Measurements from ENCODE around the gene AGGF1.

AGGF1 gene

DNA sequence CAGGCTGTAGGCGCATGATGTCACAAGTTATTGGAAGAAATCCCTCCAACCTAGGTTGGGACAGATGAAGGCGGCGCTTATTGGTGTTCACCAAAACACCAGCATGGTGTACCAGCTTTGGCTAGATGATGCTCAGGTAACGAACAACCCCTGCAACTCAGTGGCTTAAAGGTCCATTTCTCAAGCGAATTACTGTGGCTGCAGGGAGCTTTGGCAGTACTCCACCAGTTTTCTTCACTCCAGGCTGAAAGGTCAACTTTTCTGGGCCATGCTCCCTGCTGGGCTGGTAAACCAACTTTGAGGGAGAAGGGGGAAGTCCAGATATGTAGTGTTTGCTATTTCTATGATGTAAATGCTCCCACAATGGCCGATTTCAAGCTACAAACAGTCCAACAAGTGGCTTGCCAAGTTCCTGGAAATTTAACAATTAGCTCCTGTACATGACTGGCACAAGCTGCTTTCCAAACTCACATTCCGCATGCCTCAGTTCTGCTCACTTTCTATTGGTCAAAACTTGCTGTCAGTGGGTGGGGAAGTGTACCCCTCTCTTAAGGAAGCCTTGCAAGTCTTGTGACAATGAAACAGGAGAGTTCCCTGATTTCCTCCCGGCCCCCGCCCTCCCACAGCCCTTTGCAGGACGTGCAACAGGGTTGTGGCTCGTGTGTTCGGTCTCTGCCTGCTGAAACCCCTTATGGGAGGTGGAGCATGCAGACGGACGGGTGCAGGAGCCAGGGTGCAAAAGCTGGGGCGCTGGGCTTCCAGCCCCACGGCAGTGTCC, 57.5 kb downstream of the AGGF1 start:
- Histone ChIP-seq H3K9me3 (ENCODE audit: severe bottlenecking) (no peaks in the 10 kb centered on the region), H3K4me1 (ENCODE audit: insufficient read depth, poor library complexity, severe bottlenecking) (peaks cover 3% of the 10 kb centered on the region), H3K4me3 (ENCODE audit: severe bottlenecking) (peak overlapping the region; percentile 68), H3K27ac (ENCODE audit: poor library complexity, severe bottlenecking) (peak overlapping the region; percentile 49), H3K36me3 (ENCODE audit: low read depth) (no peaks in the 10 kb centered on the region), H3K27me3 (ENCODE audit: insufficient read depth, poor library complexity, severe bottlenecking) (no peaks in the 10 kb centered on the region)
- no peak for DNase-seq (ENCODE audit: low spot score)
- no peak; the same call in 2 of the 3 replicates for ATAC-seq (ENCODE audit: low read depth)
- TF ChIP-seq, protein P1, sequence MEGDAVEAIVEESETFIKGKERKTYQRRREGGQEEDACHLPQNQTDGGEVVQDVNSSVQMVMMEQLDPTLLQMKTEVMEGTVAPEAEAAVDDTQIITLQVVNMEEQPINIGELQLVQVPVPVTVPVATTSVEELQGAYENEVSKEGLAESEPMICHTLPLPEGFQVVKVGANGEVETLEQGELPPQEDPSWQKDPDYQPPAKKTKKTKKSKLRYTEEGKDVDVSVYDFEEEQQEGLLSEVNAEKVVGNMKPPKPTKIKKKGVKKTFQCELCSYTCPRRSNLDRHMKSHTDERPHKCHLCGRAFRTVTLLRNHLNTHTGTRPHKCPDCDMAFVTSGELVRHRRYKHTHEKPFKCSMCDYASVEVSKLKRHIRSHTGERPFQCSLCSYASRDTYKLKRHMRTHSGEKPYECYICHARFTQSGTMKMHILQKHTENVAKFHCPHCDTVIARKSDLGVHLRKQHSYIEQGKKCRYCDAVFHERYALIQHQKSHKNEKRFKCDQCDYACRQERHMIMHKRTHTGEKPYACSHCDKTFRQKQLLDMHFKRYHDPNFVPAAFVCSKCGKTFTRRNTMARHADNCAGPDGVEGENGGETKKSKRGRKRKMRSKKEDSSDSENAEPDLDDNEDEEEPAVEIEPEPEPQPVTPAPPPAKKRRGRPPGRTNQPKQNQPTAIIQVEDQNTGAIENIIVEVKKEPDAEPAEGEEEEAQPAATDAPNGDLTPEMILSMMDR (IDR thresholded peaks at IDR 0.05; ENCODE audit: poor library complexity, severe bottlenecking): no peak

DNA sequence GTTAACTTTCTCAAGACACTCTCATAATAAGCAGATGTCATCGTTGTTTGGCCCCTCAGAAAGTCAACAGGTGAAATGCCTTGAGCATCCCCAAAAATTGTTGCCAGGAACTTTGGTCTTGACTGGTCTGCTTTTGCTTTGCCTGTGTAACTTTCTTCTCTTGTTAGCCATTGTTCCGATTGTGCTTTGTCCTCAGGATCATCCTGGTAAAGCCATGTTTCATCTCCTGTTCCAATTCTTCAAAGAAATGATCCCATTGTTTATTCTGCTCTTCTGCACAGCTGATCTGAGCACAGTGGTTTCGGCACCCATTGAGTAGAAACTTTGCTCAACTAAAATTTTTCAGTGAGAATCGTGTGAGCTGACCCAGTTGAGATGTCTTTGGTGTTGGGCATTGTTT, 65.0 kb downstream of the AGGF1 start:
- ATAC-seq (ENCODE audit: low read depth) (no peak), DNase-seq (ENCODE audit: low spot score) (no peak)
- Histone ChIP-seq H3K27ac (ENCODE audit: poor library complexity, severe bottlenecking) (no peak overlapping the region), H3K4me3 (ENCODE audit: severe bottlenecking) (no peak overlapping the region), H3K36me3 (ENCODE audit: low read depth) (no peaks in the 10 kb centered on the region), H3K27me3 (ENCODE audit: insufficient read depth, poor library complexity, severe bottlenecking) (no peaks in the 10 kb centered on the region), H3K4me1 (ENCODE audit: insufficient read depth, poor library complexity, severe bottlenecking) (no peaks in the 10 kb centered on the region), H3K9me3 (ENCODE audit: severe bottlenecking) (no peaks in the 10 kb centered on the region)
- TF ChIP-seq, protein P1 (IDR thresholded peaks at IDR 0.05; ENCODE audit: poor library complexity, severe bottlenecking): no peak

DNA sequence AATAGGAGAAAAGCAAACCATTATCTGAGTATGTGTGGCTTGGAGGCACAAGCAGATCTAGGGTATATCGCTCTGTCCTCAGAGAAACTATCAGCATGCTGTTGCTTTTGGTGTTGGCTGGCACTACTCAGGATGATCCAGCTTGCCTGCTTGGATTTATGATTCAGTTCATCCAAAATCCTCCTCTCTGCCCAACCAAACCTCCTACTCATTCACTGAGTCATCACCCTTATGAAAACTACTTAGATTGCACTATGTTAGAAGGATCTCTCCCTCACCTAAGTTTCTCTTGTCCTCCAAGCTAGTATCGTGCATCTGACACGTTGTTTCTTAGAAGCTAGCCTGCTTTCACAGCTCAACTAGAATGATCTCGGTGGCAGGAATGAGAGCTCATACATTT, 71.1 kb downstream of the AGGF1 start:
- Histone ChIP-seq H3K9me3 (ENCODE audit: severe bottlenecking) (no peaks in the 10 kb centered on the region), H3K27ac (ENCODE audit: poor library complexity, severe bottlenecking) (no peak overlapping the region), H3K36me3 (ENCODE audit: low read depth) (no peaks in the 10 kb centered on the region), H3K4me1 (ENCODE audit: insufficient read depth, poor library complexity, severe bottlenecking) (no peaks in the 10 kb centered on the region), H3K4me3 (ENCODE audit: severe bottlenecking) (no peak overlapping the region), H3K27me3 (ENCODE audit: insufficient read depth, poor library complexity, severe bottlenecking) (no peaks in the 10 kb centered on the region)
- TF ChIP-seq, protein P1 (IDR thresholded peaks at IDR 0.05; ENCODE audit: poor library complexity, severe bottlenecking): no peak
- ATAC-seq (ENCODE audit: low read depth) (peak; percentile 91), DNase-seq (ENCODE audit: low spot score) (no peak)

DNA sequence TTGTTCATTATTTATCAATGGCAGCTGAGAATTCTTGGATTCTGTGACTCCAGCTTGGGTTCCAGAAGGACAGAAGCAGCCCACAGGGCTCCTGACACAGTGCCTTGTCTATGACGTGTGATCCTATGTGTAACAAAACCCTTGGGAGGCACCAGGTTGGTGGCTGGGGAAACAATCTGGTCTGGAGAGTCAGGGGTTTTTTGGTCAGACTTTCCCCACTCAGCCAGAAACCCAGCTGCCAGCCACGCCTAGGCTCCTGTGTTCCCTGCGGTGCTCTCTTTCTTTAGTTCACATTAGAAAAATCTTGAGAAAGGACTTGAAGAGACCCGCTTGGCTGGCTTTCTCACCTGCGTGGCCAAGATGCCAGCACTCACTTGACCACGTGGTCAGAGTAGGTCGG, 72.3 kb downstream of the AGGF1 start:
- no peak overlapping the region for H3K4me3 ChIP-seq (ENCODE audit: severe bottlenecking)
- TF ChIP-seq, protein P1 (IDR thresholded peaks at IDR 0.05; ENCODE audit: poor library complexity, severe bottlenecking): no peak
- DNase-seq (ENCODE audit: low spot score): no peak
- H3K4me1 ChIP-seq (ENCODE audit: insufficient read depth, poor library complexity, severe bottlenecking): no peaks in the 10 kb centered on the region
- H3K36me3 ChIP-seq (ENCODE audit: low read depth): no peaks in the 10 kb centered on the region
- no peak overlapping the region for H3K27ac ChIP-seq (ENCODE audit: poor library complexity, severe bottlenecking)
- H3K9me3 ChIP-seq (ENCODE audit: severe bottlenecking): no peaks in the 10 kb centered on the region
- ATAC-seq (ENCODE audit: low read depth): no peak
- H3K27me3 ChIP-seq (ENCODE audit: insufficient read depth, poor library complexity, severe bottlenecking): no peaks in the 10 kb centered on the region

DNA sequence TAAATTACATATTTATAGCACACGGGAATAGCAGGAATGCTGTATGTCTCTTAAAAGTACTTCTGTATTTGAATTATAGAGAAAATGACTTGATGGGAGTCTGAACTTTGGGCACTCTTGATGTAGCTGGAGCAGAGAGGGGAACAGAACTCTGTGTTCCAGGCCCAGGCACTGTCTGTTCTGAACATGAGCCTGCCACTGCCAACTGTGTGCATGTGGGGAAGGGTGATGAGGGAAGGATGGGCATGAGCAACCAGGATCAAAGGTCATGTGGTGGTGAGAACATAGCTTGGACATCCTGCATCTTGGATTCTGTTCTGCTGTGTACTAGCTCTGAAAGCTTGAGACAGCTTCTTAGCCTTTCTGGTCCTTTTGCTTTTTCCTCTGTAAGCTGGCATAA, 73.3 kb downstream of the AGGF1 start:
- Histone ChIP-seq H3K4me3 (ENCODE audit: severe bottlenecking) (no peak overlapping the region), H3K27me3 (ENCODE audit: insufficient read depth, poor library complexity, severe bottlenecking) (no peaks in the 10 kb centered on the region), H3K4me1 (ENCODE audit: insufficient read depth, poor library complexity, severe bottlenecking) (no peaks in the 10 kb centered on the region), H3K27ac (ENCODE audit: poor library complexity, severe bottlenecking) (no peak overlapping the region), H3K9me3 (ENCODE audit: severe bottlenecking) (no peaks in the 10 kb centered on the region), H3K36me3 (ENCODE audit: low read depth) (no peaks in the 10 kb centered on the region)
- TF ChIP-seq, protein P1 (IDR thresholded peaks at IDR 0.05; ENCODE audit: poor library complexity, severe bottlenecking): no peak
- DNase-seq (ENCODE audit: low spot score): no peak
- ATAC-seq (ENCODE audit: low read depth): no peak

All from RWPE2 (cell line).